GM21390 (cell line): ENCODE measurements around the gene GATAD2A.
"Not testable (repeated sequence)": the region's sequence is repeated elsewhere in the genome, so short reads cannot be mapped to it uniquely, and the experiment has no call there.

Source experiments
- ATAC-seq: cut with Tn5 transposase; IDR thresholded peaks from one replicate; pipeline ENCODE4 v1.9.1; 2021; ENCODE audit not compliant: unreplicated experiment

Gene GATAD2A

DNA sequence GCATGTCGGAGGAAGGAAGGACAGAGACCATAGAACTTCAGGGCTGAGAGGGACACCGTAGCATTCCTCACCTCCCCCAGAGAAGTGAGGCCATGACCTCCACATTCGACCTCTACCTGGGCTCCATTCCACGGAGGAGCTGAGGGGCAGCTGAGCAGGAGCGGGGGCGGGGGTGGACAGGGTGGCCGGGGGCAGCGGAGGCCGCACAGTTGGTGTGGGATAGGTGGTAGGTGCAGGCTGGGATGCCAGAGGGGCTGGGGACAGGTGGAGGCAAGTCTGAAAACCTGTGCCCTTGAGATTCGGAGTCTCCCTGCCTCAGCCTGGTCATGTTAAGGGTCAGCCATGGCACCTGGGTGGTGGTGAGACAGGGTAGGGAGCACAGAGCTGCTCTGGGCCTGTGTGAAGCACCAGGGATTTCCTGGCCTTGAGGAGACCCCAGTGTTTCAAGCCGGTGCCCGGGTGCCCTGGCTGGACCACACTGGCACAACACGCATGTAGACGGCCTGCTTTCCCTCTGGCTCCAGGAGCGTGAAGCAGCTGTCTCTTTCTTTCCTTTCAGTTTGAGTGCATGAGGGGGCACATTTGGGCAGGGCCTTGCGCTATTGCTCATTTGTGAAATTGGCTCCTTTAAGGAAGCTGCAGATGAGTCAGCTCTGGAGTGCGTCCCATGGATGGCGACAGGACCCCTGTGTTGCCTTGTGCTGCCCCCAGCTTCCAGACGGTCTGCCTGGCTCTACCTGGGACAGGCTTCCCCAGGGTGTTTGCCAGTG lies 58.1 kb downstream of the GATAD2A start:
- ATAC-seq: no peak

DNA sequence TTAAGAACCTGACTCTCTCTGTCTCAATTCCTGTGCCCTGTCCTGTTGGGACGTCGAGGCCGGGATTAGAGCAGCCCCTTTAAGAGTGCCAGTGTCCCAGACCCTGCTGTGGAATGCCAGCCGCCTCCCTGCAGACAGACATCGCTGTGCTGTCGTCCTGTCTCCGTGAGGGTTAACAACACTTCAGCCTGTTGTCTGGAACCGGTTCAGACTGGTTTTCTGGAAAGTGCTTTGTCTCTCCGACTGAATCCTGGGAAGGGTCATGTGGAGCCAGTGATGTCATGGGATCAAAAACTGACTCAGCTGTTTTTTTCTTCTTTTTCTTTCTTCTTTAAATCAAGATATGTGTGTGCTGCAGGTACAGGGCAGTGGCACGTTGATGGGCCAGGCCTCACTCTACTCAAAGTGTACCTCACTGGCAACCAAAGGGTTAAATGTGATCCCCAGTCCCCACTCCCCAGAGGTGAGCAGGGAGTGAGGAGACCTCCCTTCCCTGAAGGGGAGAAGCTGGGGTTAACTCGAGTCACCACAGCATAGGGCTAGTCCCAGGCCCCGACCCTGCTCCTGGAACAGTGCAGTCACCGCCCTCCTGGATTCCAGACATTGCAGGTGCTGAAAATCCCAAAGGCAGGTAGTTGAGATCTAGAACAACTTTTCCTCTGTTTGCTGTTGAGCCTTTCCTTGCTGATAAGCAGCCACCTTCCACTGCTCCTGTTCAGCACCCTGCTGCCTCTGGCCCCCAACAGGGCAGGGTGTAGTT lies 59.0 kb downstream of the GATAD2A start:
- ATAC-seq: no peak

DNA sequence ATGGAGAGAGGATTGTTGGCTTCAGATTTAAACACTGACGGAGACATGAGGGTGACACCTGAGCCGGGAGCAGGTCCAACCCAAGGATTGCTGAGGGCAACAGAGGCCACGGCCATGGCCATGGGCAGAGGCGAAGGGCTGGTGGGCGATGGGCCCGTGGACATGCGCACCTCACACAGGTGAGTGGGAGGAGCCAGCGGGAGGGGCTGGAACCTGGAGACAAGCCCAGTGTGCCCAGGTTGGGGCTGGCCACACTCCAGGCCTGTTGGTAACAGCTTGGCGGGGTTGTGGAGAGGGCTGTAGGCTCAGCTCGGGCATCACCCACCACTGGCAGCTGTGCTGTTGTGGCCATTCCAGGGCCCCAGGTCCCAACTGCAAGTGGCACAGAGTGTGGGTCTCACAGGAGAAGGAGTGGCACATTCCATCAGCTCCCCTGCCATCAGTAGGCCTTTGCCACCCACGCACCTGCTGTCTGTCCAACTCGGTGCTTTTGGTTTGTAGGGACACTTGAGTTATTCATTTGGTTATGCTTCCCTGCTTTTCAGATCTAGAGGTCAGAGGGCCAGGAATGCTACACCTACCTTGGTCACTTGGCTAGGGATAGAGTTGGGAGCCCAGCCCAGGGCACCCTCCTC lies 60.1 kb downstream of the GATAD2A start:
- no peak for ATAC-seq

DNA sequence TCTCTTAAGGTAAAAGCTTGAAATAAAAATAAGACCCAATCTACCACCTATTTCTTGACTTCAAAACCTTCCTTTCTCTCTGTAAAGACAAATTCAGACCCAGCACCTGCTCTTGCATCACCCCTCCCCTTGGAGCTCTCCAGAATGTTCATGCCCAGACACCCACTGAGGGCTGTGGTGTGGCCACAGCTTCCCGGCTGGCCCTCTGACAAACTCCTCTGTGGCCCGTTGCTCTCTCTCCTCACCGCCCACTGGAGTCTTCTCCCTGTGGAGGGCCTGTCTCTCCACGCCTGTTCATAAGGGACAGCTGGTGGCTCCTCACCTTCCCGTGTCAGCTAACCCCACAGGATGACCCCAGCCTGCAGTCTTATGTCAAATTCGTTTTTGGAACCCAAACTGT lies 60.7 kb downstream of the GATAD2A start:
- no peak for ATAC-seq

DNA sequence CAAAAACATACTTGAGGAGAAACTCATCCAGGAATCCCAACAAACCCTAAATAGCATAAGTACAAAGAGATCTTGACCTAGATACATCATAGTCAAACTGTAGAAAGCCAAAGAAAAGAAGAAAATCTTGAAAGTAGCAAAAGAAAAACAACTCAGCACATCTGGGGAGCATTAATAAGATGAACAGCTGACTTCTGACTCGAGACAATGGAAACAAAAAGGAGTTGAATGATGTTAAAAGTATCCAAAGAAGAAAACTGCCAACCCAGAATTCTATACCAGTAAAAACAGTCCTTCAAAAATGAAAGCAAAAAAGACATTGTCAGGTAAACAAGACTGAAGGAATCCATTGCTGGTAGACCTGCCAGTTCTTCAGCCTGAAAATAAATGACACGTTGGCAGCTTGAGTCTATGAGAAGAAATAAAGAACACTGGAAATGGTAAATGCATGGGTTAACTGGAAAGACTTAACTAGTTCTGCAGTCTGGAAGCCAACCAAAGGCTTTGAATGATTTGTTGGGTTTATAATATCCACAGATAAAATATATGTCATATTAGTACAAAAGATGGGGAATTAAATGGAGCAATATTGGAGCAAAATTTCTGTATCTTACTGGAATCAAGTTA lies 63.1 kb downstream of the GATAD2A start:
- no peak for ATAC-seq

DNA sequence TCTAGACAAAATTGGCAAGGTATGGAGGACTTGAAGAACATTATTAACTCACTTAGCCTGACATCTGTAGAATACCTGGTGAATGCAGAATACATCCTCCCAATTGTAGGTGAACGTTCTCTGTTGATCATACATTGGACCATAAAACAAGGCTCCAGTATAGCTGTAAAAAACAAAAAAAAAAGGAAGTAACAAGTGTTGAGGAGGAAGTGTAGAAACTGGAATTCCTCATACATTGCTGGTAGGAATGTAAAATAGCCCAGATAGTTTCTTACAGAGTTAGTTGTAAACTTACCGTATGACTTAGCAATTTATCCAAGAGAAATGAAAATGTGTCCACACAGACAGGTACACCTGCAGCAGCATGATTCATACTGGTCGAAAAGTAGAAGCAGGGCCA lies 65.1 kb downstream of the GATAD2A start:
- ATAC-seq: no peak

DNA sequence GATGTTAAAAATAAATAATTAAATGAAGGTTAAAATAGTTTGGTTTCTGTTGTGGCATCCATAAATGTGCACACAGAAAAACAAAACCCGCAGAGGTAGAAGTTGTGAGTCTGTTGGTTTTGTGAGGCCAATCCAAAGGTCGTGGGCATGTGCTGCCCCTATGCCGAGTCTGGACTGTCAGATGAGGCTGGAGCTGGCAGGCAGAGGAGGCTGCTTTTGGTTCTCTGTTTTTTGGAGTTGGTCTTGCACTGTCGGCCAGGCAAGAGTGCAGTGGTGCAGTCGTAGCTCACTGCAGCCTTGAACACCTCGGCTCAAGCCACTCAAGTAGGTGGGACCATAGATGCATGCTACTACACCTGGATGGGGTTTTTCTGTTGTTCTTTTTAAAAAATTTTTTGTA lies 66.2 kb downstream of the GATAD2A start:
- ATAC-seq: no peak

DNA sequence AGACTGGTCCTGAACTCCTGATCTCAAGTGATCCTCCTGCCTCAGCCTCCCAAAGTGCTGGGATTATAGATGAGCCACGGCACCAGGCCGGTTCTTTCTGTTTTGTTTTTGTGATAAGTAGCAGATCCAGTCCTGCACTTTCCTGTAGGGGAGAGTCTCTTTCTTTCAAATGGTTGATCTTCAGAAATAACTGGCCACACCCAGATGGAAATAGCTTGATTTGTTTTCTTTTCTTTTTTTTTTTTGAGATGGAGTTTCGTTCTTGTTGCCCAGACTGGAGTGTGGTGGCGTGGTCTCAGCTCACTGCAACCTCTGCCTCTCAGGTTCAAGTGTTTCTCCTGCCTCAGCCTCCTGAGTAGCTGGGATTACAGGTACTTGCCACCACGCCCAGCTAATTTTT lies 66.6 kb downstream of the GATAD2A start:
- ATAC-seq: not testable (repeated sequence)

DNA sequence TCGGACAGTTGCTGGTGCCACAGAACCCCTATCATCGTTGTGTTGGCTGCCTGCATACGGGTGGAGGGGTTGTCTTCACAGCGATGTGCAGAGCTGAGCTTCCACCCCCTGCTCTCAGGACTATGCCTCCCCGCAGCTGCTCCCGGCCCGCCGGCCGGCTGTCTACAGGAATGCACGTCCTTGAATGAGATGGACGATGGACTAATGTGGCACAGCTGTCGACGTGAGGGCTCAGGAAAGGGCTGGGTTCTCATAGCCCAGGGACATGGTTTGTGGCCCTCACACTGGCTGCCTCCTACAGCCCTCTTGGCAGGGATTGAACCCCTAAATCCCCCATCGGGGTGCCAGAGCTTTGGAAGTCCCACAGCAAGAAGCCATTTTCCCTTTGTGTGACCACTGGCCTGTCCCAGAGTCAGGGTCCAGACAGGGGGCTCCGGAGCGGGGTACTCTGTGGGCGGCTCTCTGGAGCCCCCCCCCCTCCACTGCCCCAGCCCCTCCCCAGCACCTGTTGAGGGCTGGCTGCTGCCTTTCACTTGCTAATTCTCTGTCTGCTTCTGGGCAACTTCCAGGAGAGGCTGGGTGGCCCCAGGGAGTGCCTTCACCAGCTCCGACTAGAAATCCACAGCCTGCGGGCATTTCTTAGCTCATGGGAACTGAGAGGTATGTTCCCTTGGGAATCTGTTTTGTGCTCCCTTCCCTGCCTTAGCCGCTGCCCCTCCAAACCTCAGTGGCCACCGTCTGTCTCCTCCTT lies 69.7 kb downstream of the GATAD2A start:
- ATAC-seq: no peak

DNA sequence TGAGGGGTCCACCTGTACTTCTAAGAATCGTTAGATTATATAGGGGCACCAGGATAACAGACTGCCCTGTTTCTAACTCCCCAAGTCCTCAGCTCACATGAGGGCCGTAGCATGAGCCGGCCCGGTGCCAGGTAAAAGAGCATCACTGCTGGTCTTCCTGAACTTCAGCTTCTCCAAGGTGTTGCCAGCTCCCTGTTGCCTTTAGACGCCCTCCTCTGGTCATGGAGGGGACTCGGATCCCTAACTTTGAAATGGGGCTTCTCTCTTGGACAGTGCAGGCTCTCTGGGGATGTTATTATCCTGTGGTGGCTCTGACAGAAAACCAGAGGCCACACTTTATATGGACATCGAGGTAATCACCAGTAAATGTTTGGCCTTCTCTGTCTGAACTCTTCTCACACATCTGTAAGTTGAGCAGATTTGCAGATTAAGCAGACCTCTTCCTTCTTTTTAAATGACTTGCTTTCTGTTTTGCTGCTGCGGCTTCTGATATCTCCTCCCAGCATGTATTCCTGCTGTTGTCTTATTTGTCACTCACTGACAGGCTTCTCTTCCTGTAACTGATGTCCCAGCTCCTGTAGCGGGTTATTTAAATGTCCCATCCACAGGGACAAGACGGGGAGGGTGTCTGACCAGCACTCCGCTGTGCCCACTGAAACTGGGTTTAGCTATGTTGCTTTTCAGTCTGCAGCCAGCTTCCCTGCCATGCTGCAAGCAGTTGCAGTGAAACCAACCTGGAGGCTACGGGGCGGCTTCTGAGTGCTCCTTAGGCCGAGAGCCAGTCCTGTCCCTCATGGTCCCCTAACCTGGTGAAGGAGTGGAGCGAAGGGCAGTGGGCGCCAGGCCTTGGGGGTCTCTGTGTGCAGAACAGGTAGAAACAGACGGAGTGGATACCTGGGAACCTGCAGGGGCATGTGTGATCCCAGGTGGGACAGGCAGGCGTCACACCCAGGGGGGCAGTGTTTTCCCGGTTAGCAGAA lies 70.7 kb downstream of the GATAD2A start:
- ATAC-seq: no peak

DNA sequence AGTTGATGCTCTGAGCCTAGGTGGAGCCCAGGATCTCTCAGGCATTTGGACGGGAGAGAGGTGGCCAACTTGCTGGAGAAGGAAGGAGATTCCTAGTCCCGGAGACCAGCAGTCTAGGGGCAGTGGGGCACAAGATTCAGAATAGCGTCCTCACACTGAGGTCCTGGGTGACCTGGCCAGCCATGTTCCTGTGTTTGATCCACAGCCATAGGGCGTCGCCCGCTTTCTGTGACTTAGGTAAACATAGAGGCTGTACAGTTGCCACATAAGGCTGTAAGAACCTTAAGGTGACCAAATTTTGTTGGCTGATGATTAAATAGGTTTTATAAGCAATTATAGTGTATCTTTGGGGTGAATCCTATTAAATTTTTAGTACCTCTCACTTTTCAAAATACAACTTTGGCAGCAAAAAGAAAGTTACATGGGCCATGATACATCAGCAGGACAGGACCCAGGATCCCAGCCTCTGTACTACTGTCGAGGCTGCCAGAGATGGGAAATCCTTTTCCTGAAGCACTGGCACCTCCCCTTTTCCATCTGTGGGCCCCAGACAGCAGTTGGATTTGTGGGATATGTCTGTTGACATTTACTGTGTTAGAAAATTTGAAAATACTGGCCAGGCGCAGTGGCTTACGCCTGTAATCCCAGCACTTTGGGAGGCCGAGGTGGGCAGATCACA lies 72.4 kb downstream of the GATAD2A start:
- no peak for ATAC-seq

DNA sequence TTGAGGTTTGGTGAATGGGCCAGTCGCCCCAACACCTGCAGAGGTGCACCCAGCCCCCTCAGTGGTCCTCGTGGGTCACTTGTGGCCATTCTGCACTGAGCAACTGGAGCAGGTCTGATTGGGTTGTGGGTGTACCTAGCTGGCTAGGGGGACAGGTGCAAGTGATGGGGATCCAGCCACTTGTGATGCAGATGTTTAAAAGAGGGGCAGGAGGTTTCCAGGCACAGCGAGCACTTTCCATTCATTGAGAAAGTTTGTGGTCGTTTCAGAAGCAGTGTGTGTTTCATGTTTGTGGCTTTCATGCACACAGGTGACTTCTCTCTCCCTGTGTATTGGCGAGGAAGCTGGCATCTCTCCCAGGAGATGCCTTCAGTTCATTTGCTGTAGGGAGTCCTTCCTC lies 75.2 kb downstream of the GATAD2A start:
- no peak for ATAC-seq

DNA sequence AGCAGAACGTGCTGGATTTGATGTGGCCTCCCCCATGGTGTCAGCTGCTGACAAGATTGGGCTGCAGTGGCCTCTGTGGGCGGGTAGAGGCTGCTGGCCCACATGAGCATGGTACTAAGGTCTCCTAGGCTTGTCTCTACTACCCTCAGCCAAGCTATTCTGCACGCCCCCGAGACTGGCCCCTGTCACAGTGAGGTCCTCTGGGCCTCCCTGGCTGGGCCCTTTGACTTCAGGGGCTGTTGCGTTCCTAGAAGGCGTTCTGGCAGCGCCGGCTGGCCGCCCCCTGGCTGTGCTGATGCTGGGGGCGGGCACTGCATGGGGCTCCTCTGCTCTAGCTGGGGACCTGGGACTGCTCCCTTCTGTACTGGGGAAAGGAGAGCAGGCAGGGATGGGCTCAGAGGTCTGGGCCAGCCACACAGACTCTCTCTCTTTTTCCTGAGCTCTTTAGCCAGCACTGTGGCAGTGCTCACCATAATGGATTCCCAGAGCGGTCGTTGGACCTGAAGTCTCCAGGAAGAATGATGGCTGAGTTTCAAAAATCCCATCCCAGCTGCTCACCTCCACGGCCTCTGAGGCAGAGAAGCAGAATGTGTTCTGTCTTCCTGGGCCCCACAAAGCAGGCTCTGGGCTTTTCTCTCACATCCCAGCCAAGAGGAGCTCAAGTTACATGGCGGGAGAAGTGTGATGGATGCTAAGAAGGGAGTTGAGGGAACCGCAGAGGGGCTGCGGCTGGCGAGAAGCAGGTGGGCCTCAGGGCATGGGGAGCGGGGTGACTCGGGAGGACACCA lies 77.5 kb downstream of the GATAD2A start:
- ATAC-seq: no peak

DNA sequence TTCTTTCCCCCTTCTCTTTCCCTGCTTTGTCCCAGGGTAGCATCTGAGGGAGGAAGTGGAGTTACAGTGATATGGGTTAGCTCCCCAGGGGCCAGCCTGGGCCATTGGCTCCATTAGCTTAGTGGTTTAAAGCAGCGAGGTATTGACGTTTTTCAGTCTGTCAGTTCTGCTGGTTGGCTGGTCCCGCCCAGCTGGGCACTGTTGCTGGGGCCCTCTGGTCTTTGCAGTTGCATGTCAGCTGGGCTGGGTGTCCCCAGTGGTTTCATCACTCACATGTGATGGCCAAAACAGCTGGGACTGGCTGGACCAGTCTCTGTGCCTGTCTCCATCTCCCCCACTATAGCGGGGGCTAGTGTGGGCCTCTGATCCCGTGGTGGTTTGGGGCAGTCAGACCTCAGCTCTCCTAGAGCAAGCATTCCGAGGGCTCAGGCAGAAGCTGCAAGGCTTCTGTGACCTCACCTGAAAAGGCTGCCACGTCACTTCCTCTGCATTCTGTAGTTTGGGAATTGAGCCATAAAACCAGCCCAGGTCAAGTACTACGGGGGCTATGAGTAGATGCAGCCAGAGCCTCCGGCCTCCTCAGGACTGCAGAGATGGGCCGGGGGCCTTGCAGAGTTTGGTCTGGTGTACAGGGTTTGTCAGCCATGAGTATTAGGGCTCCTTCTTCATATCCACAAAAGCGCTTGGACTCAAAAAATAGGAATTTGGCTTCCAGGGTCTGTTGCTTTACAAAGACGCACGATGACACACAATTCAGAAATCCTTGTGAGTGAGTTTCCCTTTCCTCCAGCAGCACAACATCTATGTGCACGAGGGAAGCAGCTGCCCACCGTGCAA lies 79.9 kb downstream of the GATAD2A start:
- ATAC-seq: no peak

DNA sequence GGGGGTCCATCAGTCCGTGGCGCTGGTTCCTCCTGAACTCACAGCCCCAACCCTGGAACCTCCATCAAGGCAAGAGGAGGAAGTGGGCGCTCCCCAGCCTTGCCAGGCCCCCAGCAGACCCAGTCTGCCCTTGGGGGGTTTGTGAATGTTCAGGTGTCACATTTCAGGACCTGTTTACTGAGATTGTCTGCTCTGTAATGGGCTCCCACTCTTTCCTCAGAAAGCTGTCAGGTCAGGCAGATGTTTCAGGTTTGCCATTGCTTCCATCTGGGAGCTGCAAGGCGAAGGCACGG lies 80.5 kb downstream of the GATAD2A start:
- no peak for ATAC-seq

DNA sequence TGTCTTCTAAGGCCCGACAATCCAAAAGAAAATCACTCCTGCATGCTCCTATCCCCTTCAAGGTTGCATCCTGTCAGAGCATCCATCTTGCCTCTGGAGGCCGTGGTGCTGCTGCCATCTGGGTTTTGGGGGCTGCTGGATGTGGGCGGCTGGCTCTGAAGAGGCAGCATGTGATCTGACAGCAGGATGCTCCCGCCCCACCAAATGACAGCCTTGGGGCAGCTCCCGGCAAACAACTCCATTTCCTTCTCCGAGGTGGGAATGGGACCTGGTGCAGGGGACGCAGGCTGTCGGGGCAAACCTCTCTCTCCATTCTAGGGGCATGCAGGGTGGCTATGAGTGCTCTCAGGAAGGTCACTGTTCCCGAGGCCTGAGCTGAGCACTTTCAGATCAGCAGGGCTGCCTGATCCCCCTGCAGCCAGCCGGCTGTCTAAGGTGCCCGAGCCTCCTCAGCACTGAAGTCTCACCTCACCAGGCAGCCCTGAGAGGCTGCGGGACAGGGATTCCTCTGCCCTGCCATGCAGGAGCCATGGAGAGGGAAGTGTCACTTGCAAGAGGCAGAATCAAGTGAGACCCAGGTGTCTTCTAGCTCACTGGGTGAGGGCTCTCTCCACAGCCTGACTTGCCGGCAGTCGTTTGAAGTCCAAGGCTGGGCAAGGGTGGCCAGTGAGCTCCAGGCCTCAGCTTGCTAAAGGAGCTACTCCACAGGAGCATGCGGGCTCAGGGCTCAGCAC lies 81.0 kb downstream of the GATAD2A start:
- no peak for ATAC-seq
